Endothelial cell of umbilical vein (primary cell): ENCODE measurements around the gene XPA. TPM values are rescaled to one million over a fixed set of nuclear protein-coding genes. Genes with fewer than 3 reads are reported as not detected.

Experiments
- BruUV-seq: library from RNA; stranded (reverse); fragments of 400-500 nt; replicated peaks from 2 replicates; lab custom pipeline; 2021; lab: Mats Ljungman, UMichigan
- CTCF ChIA-PET: fragments of 300-600, 350-600 bp; sonication (Branson Sonifier 250); formaldehyde crosslinking; loops from one replicate; lab custom pipeline; 2021; ENCODE audit warnings: antibody characterized with exemption, inconsistent platforms; lab: Charles Lee
- POLR2A ChIA-PET: fragments of 300-600, 350-600 bp; sonication (Branson Sonifier 250); formaldehyde crosslinking; loops from one replicate; lab custom pipeline; 2021; ENCODE audit warnings: antibody characterized with exemption, inconsistent platforms; lab: Charles Lee
- DNase-seq: peaks from one replicate; pipeline ENCODE4 v3.0.0-alpha.2; 2011; ENCODE audit warnings: low read depth, low spot score
- FAIRE-seq: peaks from 2 replicates; lab custom pipeline; 2011; peaks lifted over from hg19 to GRCh38; lab: Jason Lieb, UNC
- H2AFZ ChIP-seq: 2 replicates; pipeline ENCODE4 v1.6.0; 2012; ENCODE audit warnings: low read depth, low read length, control low read depth, inconsistent platforms
- H3K27ac ChIP-seq: 2 replicates; pipeline ENCODE4 v1.5.1; 2011; ENCODE audit warnings: low read depth, mild to moderate bottlenecking, control low read depth, low read length, moderate library complexity; ENCODE audit not compliant: insufficient read depth
- H3K27me3 ChIP-seq, 2 experiments: 2 replicates each; pipeline versions ENCODE4 v1.6.0 to v1.6.1; 2011; ENCODE audit warnings: low read length in 2 of 2, mixed read lengths in 1 of 2; ENCODE audit not compliant: control insufficient read depth in 2 of 2, insufficient read depth in 2 of 2
- H3K36me3 ChIP-seq, 2 experiments: 2 replicates in 1 of 2; 3 replicates in 1 of 2; pipeline ENCODE4 v1.5.1; 2011; ENCODE audit warnings: low read length in 2 of 2, mild to moderate bottlenecking in 1 of 2, moderate library complexity in 1 of 2; ENCODE audit not compliant: control insufficient read depth in 2 of 2, insufficient read depth in 2 of 2; ENCODE audit errors: extremely low read depth in 1 of 2
- H3K4me1 ChIP-seq: 3 replicates; pipeline ENCODE4 v1.5.1; 2011; ENCODE audit warnings: mild to moderate bottlenecking, low read length; ENCODE audit not compliant: control insufficient read depth, insufficient read depth; ENCODE audit errors: extremely low read depth
- H3K4me2 ChIP-seq: 2 replicates; pipeline ENCODE4 v1.6.1; 2011; ENCODE audit warnings: low read length, control low read depth, mixed read lengths; ENCODE audit not compliant: insufficient read depth
- H3K4me3 ChIP-seq, 3 experiments: fragments of 200-600 bp in 1 of 3; sonication (generic), shearing (Covaris generic) in 1 of 3; replicated peaks in 1 of 3; 2 replicates each; pipeline ENCODE4 v1.5.1; 2011 to 2016; ENCODE audit warnings: control low read depth in 3 of 3, low read length in 3 of 3, mild to moderate bottlenecking in 2 of 3, inconsistent platforms in 1 of 3, low read depth in 1 of 3, moderate library complexity in 1 of 3; ENCODE audit not compliant: insufficient read depth in 1 of 3
- H3K79me2 ChIP-seq: 2 replicates; pipeline ENCODE4 v1.6.0; 2012; ENCODE audit warnings: low read length, inconsistent platforms; ENCODE audit not compliant: control insufficient read depth, insufficient read depth
- H3K9ac ChIP-seq: replicated peaks from 2 replicates; pipeline ENCODE3; 2011; ENCODE audit warnings: low read length, control low read depth; ENCODE audit not compliant: insufficient read depth; ENCODE audit errors: extremely low read depth
- H3K9me1 ChIP-seq: replicated peaks from 3 replicates; pipeline ENCODE4 v1.6.0; 2011; ENCODE audit warnings: mild to moderate bottlenecking, low read length; ENCODE audit not compliant: control insufficient read depth, insufficient read depth; ENCODE audit errors: extremely low read depth
- H3K9me3 ChIP-seq: replicated peaks from 2 replicates; pipeline ENCODE4 v1.5.1; 2012; ENCODE audit warnings: low read length, inconsistent platforms; ENCODE audit not compliant: control insufficient read depth, insufficient read depth
- H4K20me1 ChIP-seq: replicated peaks from 2 replicates; pipeline ENCODE3; 2011; ENCODE audit warnings: mild to moderate bottlenecking, low read length; ENCODE audit not compliant: control insufficient read depth, insufficient read depth; ENCODE audit errors: extremely low read depth
- EZH2 ChIP-seq: IDR thresholded peaks from 2 replicates; pipeline ENCODE4 v1.6.1; 2012; ENCODE audit warnings: borderline replicate concordance, low read depth, mild to moderate bottlenecking, moderate library complexity, low read length, inconsistent platforms; ENCODE audit not compliant: severe bottlenecking
- FOS ChIP-seq: IDR thresholded peaks from 2 replicates; pipeline ENCODE4 v1.6.1; 2011; ENCODE audit warnings: mild to moderate bottlenecking, low read length, moderate library complexity, borderline replicate concordance; ENCODE audit not compliant: insufficient read depth
- GATA2 ChIP-seq: IDR thresholded peaks from 2 replicates; pipeline ENCODE4 v1.7.0; 2011; ENCODE audit warnings: low read depth, mild to moderate bottlenecking, moderate library complexity, mixed read lengths, low read length; ENCODE audit not compliant: insufficient read length, insufficient read depth
- JUN ChIP-seq: IDR thresholded peaks from 2 replicates; pipeline ENCODE4 v1.6.1; 2011; ENCODE audit warnings: borderline replicate concordance, low read depth; ENCODE audit not compliant: insufficient read length, insufficient read depth
- MAX ChIP-seq: IDR thresholded peaks from 2 replicates; pipeline ENCODE4 v1.6.1; 2011; ENCODE audit not compliant: insufficient read depth, insufficient read length
- MYC ChIP-seq: IDR thresholded peaks from one replicate; pipeline ENCODE4 v1.6.1; 2011; ENCODE audit warnings: mild to moderate bottlenecking, low read depth, low read length
- POLR2A ChIP-seq: IDR thresholded peaks from 2 replicates; pipeline ENCODE4 v1.6.1; 2012; ENCODE audit warnings: low read depth, mild to moderate bottlenecking, control low read depth, low read length
- POLR2AphosphoS5 ChIP-seq: IDR thresholded peaks from 2 replicates; pipeline ENCODE4 v1.6.1; 2012; ENCODE audit warnings: low read depth, mild to moderate bottlenecking, control low read depth, low read length, moderate library complexity; ENCODE audit not compliant: insufficient read depth
- dilution Hi-C: fragments of 300-500 bp; cut with MboI; formaldehyde crosslinking; loops from one replicate; pipeline ENCODE4 v1.15.0; 2019; ENCODE audit warnings: low sequenced_read_pairs; ENCODE audit not compliant: extremely low pct_ligation_motif_present
- intact Hi-C: fragments of 100-400 bp; cut with micrococcal nuclease; formaldehyde crosslinking; loops from one replicate; pipeline ENCODE4 v1.10.0; 2022
- polyA plus RNA-seq, 4 experiments: library from polyadenylated mRNA; depleted of rRNA in 3 of 4; stranded (reverse) in 3 of 4; unstranded in 1 of 4; fragments of >200 nt; gene quantifications; 2 replicates each; pipeline versions ENCODE4 v1.2.1 to v1.2.3, GENCODE V29; 2011 to 2012; ENCODE audit warnings: missing spikeins in 1 of 4
- total RNA-seq: library from RNA; stranded (reverse); gene quantifications from 2 replicates; pipeline ENCODE4 v1.2.3, GENCODE V29; 2021
- TF ChIP-seq, protein P1 (sequence below), 2 donors: IDR thresholded peaks; 1 replicate in 1 of 2; 2 replicates in 1 of 2; pipeline ENCODE4 v1.5.1; 2011; ENCODE audit warnings: low read length in 2 of 2, mild to moderate bottlenecking in 2 of 2, moderate library complexity in 2 of 2, control low read depth in 1 of 2, inconsistent platforms in 1 of 2, low read depth in 1 of 2; ENCODE audit not compliant: insufficient read depth in 1 of 2; ENCODE audit errors: extremely low read depth in 1 of 2

XPA gene
- total and polyA plus RNA-seq, 2 donors (not counting 3 experiments of a cell fraction or from before 2014, with no cell fraction given), result 3.6 to 21.1 TPM

GRCh38 chr9:97672403-97672802 is 24.7 kb downstream of the XPA start:
- no peaks in the 10 kb centered on the region for H3K9me3 ChIP-seq
- no peak overlapping the region for H3K4me3 ChIP-seq
- H3K9me1 ChIP-seq, result no peaks in the 10 kb centered on the region
- H3K79me2 ChIP-seq, result no peaks in the 10 kb centered on the region
- dilution Hi-C loops (no loop called here), intact Hi-C loops (no loop called here)
- H3K27ac ChIP-seq, result no peak overlapping the region
- H3K36me3 ChIP-seq, result peaks cover 20 to 70% of the 10 kb centered on the region in 2 experiments
- no peaks in the 10 kb centered on the region for H3K4me1 ChIP-seq
- FAIRE-seq, result no peak
- H3K4me2 ChIP-seq, result no peak overlapping the region
- ChIA-PET CTCF (interaction anchor here (0.8 kb wide), 1 partner anchor 17 kb away, joined by 3 read pairs; no protein-coding TSS in a partner anchor), POLR2A (no interaction called here)
- H4K20me1 ChIP-seq, result peaks cover 3% of the 10 kb centered on the region
- TF ChIP-seq JUN (no peak), EZH2 (no peak), GATA2 (no peak), FOS (no peak), MAX (no peak), MYC (no peak), POLR2AphosphoS5 (no peak), POLR2A (no peak)
- TF ChIP-seq, protein P1, sequence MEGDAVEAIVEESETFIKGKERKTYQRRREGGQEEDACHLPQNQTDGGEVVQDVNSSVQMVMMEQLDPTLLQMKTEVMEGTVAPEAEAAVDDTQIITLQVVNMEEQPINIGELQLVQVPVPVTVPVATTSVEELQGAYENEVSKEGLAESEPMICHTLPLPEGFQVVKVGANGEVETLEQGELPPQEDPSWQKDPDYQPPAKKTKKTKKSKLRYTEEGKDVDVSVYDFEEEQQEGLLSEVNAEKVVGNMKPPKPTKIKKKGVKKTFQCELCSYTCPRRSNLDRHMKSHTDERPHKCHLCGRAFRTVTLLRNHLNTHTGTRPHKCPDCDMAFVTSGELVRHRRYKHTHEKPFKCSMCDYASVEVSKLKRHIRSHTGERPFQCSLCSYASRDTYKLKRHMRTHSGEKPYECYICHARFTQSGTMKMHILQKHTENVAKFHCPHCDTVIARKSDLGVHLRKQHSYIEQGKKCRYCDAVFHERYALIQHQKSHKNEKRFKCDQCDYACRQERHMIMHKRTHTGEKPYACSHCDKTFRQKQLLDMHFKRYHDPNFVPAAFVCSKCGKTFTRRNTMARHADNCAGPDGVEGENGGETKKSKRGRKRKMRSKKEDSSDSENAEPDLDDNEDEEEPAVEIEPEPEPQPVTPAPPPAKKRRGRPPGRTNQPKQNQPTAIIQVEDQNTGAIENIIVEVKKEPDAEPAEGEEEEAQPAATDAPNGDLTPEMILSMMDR (IDR thresholded peaks at IDR 0.05; ENCODE audit: extremely low read depth in 1 of 2, insufficient read depth in 1 of 2, low read depth in 1 of 2, low read length in 2 of 2), result no peak
- H3K27me3 ChIP-seq, result no peaks in the 10 kb centered on the region
- DNase-seq, result no peak
- BruUV-seq, result no TSS peak
- H3K9ac ChIP-seq, result no peak overlapping the region
- no peak overlapping the region for H2AFZ ChIP-seq
